ENCODE results near the gene SNX8. TPM values are rescaled to one million over a fixed set of nuclear protein-coding genes. Genes with fewer than 3 reads are reported as not detected.

Gene SNX8
- total and polyA plus RNA-seq, 2 of the 13 experiments (the other 11 are each of a cell fraction or from before 2014, with no cell fraction given) = 20.6 to 45.2 TPM

DNA sequence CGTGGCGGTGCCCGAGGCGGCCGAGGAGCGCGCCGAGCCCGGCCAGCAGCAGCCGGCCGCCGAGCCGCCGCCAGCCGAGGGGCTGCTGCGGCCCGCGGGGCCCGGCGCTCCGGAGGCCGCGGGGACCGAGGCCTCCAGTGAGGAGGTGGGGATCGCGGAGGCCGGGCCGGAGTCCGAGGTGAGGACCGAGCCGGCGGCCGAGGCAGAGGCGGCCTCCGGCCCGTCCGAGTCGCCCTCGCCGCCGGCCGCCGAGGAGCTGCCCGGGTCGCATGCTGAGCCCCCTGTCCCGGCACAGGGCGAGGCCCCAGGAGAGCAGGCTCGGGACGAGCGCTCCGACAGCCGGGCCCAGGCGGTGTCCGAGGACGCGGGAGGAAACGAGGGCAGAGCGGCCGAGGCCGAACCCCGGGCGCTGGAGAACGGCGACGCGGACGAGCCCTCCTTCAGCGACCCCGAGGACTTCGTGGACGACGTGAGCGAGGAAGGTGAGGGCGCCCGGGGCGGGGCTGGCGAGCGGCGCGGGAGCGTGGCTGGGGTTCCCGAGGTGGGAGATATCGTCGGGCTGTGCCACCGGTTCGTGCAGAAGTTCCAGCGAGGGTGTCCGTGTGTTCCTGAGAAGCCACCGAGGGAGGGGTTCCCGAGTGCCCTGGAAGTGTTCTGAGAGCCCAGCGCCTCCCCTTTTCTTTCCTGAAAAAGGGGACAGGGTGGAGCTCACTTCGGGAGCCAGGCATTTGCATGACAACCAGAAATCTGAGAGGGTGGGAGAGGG, 40.9 kb upstream of the SNX8 start (continued):
- TF ChIP-seq, protein P1, sequence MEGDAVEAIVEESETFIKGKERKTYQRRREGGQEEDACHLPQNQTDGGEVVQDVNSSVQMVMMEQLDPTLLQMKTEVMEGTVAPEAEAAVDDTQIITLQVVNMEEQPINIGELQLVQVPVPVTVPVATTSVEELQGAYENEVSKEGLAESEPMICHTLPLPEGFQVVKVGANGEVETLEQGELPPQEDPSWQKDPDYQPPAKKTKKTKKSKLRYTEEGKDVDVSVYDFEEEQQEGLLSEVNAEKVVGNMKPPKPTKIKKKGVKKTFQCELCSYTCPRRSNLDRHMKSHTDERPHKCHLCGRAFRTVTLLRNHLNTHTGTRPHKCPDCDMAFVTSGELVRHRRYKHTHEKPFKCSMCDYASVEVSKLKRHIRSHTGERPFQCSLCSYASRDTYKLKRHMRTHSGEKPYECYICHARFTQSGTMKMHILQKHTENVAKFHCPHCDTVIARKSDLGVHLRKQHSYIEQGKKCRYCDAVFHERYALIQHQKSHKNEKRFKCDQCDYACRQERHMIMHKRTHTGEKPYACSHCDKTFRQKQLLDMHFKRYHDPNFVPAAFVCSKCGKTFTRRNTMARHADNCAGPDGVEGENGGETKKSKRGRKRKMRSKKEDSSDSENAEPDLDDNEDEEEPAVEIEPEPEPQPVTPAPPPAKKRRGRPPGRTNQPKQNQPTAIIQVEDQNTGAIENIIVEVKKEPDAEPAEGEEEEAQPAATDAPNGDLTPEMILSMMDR (CRISPR knock-in tag; IDR thresholded peaks at IDR 0.05) = peak; percentile 5; the same call in 1 of the 2 replicates
- TF ChIP-seq HOXA3 (CRISPR knock-in tag; IDR thresholded peaks at IDR 0.05) (0 out of 2 replicates have a peak, but pooled peaks have one; percentile 18), SOX5 (CRISPR knock-in tag; IDR thresholded peaks at IDR 0.05; ENCODE audit: borderline replicate concordance) (no peak), RBFOX2 (IDR thresholded peaks at IDR 0.05; ENCODE audit: low read depth, low read length) (peak; percentile 85), AGO2 (optimal IDR thresholded peaks at IDR 0.05; ENCODE audit: low read depth, low read length) (peak; percentile 80), ZNF350 (CRISPR knock-in tag; IDR thresholded peaks at IDR 0.05; ENCODE audit: borderline replicate concordance, low read depth) (0 out of 2 replicates have a peak, but pooled peaks have one; percentile 18)
- TF ChIP-seq, protein P2, sequence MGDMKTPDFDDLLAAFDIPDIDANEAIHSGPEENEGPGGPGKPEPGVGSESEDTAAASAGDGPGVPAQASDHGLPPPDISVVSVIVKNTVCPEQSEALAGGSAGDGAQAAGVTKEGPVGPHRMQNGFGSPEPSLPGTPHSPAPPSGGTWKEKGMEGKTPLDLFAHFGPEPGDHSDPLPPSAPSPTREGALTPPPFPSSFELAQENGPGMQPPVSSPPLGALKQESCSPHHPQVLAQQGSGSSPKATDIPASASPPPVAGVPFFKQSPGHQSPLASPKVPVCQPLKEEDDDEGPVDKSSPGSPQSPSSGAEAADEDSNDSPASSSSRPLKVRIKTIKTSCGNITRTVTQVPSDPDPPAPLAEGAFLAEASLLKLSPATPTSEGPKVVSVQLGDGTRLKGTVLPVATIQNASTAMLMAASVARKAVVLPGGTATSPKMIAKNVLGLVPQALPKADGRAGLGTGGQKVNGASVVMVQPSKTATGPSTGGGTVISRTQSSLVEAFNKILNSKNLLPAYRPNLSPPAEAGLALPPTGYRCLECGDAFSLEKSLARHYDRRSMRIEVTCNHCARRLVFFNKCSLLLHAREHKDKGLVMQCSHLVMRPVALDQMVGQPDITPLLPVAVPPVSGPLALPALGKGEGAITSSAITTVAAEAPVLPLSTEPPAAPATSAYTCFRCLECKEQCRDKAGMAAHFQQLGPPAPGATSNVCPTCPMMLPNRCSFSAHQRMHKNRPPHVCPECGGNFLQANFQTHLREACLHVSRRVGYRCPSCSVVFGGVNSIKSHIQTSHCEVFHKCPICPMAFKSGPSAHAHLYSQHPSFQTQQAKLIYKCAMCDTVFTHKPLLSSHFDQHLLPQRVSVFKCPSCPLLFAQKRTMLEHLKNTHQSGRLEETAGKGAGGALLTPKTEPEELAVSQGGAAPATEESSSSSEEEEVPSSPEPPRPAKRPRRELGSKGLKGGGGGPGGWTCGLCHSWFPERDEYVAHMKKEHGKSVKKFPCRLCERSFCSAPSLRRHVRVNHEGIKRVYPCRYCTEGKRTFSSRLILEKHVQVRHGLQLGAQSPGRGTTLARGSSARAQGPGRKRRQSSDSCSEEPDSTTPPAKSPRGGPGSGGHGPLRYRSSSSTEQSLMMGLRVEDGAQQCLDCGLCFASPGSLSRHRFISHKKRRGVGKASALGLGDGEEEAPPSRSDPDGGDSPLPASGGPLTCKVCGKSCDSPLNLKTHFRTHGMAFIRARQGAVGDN (CRISPR knock-in tag; IDR thresholded peaks at IDR 0.05) = peak; percentile 57; the same call in 1 of the 2 replicates
- TF ChIP-seq, protein P3, sequence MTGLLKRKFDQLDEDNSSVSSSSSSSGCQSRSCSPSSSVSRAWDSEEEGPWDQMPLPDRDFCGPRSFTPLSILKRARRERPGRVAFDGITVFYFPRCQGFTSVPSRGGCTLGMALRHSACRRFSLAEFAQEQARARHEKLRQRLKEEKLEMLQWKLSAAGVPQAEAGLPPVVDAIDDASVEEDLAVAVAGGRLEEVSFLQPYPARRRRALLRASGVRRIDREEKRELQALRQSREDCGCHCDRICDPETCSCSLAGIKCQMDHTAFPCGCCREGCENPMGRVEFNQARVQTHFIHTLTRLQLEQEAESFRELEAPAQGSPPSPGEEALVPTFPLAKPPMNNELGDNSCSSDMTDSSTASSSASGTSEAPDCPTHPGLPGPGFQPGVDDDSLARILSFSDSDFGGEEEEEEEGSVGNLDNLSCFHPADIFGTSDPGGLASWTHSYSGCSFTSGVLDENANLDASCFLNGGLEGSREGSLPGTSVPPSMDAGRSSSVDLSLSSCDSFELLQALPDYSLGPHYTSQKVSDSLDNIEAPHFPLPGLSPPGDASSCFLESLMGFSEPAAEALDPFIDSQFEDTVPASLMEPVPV (CRISPR knock-in tag; IDR thresholded peaks at IDR 0.05) = 0 out of 2 replicates have a peak, but pooled peaks have one; percentile 16
- TF ChIP-seq, protein P4, sequence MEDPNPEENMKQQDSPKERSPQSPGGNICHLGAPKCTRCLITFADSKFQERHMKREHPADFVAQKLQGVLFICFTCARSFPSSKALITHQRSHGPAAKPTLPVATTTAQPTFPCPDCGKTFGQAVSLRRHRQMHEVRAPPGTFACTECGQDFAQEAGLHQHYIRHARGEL (CRISPR knock-in tag; IDR thresholded peaks at IDR 0.05) = 0 out of 2 replicates have a peak, but pooled peaks have one; percentile 23
- TF ChIP-seq, protein P5, sequence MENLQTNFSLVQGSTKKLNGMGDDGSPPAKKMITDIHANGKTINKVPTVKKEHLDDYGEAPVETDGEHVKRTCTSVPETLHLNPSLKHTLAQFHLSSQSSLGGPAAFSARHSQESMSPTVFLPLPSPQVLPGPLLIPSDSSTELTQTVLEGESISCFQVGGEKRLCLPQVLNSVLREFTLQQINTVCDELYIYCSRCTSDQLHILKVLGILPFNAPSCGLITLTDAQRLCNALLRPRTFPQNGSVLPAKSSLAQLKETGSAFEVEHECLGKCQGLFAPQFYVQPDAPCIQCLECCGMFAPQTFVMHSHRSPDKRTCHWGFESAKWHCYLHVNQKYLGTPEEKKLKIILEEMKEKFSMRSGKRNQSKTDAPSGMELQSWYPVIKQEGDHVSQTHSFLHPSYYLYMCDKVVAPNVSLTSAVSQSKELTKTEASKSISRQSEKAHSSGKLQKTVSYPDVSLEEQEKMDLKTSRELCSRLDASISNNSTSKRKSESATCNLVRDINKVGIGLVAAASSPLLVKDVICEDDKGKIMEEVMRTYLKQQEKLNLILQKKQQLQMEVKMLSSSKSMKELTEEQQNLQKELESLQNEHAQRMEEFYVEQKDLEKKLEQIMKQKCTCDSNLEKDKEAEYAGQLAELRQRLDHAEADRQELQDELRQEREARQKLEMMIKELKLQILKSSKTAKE (CRISPR knock-in tag; IDR thresholded peaks at IDR 0.05; ENCODE audit: borderline replicate concordance) = 0 out of 2 replicates have a peak, but pooled peaks have one; percentile 3
- TF ChIP-seq, protein P6, sequence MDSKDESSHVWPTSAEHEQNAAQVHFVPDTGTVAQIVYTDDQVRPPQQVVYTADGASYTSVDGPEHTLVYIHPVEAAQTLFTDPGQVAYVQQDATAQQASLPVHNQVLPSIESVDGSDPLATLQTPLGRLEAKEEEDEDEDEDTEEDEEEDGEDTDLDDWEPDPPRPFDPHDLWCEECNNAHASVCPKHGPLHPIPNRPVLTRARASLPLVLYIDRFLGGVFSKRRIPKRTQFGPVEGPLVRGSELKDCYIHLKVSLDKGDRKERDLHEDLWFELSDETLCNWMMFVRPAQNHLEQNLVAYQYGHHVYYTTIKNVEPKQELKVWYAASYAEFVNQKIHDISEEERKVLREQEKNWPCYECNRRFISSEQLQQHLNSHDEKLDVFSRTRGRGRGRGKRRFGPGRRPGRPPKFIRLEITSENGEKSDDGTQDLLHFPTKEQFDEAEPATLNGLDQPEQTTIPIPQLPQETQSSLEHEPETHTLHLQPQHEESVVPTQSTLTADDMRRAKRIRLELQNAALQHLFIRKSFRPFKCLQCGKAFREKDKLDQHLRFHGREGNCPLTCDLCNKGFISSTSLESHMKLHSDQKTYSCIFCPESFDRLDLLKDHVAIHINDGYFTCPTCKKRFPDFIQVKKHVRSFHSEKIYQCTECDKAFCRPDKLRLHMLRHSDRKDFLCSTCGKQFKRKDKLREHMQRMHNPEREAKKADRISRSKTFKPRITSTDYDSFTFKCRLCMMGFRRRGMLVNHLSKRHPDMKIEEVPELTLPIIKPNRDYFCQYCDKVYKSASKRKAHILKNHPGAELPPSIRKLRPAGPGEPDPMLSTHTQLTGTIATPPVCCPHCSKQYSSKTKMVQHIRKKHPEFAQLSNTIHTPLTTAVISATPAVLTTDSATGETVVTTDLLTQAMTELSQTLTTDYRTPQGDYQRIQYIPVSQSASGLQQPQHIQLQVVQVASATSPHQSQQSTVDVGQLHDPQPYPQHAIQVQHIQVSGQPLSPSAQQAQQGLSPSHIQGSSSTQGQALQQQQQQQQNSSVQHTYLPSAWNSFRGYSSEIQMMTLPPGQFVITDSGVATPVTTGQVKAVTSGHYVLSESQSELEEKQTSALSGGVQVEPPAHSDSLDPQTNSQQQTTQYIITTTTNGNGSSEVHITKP (CRISPR knock-in tag; IDR thresholded peaks at IDR 0.05; ENCODE audit: low read depth) = peak; percentile 55; the same call in 1 of the 2 replicates

Measured in HepG2 (cell line).